ENCODE measurements around the gene EEF1A2.

Gene EEF1A2

DNA sequence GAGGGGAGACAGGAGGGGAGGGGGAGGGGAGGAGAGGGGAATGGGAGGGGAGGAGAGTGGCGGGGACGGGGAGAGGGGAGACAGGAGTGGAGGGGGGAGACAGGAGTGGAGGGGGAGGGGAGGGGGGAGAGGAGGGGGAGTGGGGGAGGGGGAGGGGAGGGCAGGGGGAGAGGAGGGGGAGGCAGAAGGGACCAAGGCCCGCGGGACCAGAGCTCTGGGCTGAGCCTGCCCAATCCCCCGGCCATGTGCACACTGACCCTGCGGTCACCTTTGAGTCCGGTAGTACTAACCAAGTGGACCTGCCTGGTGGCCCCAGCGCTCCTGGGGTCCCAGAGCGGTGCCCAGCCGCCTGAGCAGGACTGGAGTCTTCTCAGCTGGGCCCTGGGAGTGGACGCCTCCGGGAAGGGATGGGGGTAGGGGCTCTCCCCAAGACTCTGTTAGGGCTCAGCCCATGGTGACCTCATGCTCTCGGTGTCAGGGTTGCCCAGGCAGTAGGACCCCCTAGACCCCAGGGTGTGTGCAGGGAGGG lies 26.0 kb downstream of the EEF1A2 start:
- TF ChIP-seq POU2F2 (IDR thresholded peaks at IDR 0.05; ENCODE audit: low read depth, low read length) (no peak), POLR2AphosphoS5 (IDR thresholded peaks at IDR 0.05; ENCODE audit: low read depth, low read length) (no peak), SPI1 (IDR thresholded peaks at IDR 0.05; ENCODE audit: low read depth, low read length) (no peak), POLR2A (IDR thresholded peaks at IDR 0.05; ENCODE audit: low read depth, low read length) (no peak), PAX5 (IDR thresholded peaks at IDR 0.05; ENCODE audit: insufficient read depth, low read length, severe bottlenecking) (no peak), TAF1 (IDR thresholded peaks at IDR 0.05; ENCODE audit: low read depth, low read length) (no peak)
- FAIRE-seq = no peak
- no peak for DNase-seq (ENCODE audit: insufficient read length, low spot score)

DNA sequence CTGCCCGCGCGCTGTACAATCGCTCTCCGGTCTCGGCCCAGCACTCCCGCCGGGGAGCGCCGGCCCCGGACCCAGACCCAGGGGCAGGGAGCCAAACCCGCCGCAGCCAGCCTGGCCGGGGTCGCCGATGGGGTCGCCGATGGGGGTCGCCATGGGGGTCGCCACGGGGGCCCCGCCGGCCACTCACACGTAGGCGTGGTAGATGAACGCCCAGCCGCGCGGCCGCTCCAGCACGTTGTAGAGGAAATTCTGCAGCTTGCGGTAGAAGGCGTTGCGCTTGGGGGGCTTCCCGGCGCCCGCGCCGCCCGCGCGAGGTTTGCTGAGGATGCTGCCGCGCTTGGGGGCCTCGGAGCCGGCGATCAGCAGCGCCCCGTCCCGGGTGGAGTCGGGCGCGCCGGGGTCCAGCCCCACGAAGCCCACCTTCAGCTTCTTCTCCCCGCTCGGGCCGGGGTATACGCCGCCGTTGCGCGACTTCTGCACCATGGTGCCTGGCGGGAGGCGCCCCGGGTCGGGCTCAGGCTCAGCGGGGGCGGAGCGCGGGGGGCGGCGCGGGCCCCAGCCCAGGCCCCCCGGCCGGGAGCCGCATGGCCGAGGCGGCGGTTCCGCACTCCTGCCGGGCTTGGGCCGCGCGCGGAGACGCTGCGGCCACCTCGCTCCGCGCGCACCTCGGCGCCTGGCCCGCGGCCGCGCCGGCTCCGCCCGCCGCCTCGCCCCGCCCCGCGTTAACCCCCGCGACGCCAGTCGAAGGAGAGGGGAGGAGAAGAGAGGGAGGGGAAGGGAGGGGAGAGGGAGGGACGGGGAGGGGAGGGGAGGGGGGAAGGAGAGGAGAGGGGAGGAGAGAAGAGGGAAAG lies 26.7 kb downstream of the EEF1A2 start, which contains the start of gene KCNQ2:
TSS of gene KCNQ2 (minus strand) at position 675 of the 851 bp plus-strand sequence. CDS start at position 483, 192 bp downstream.
- TF ChIP-seq POU2F2 (IDR thresholded peaks at IDR 0.05; ENCODE audit: low read depth, low read length) = no peak
- TF ChIP-seq PAX5 (IDR thresholded peaks at IDR 0.05; ENCODE audit: insufficient read depth, low read length, severe bottlenecking) = no peak
- TF ChIP-seq SPI1 (IDR thresholded peaks at IDR 0.05; ENCODE audit: low read depth, low read length) = no peak
- TF ChIP-seq TAF1 (IDR thresholded peaks at IDR 0.05; ENCODE audit: low read depth, low read length) = no peak
- TF ChIP-seq POLR2A (IDR thresholded peaks at IDR 0.05; ENCODE audit: low read depth, low read length) = no peak
- no peak for TF ChIP-seq POLR2AphosphoS5 (IDR thresholded peaks at IDR 0.05; ENCODE audit: low read depth, low read length)
- FAIRE-seq (no peak), DNase-seq (ENCODE audit: insufficient read length, low spot score) (no peak)

DNA sequence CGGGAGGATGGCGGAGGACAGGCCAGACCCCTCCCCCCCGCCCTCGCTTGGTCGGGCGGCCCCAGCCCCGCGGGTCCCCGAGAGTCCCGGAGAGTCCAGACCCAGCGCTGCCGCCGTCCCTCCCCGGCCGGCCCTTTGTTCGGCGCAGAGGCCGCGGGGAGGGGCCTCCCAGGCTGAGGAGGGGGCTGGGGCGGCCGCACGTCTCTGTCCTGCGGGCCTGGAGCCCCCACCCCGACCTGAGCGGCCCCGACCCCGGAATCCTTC lies 27.2 kb downstream of the EEF1A2 start:
- no peak for FAIRE-seq
- TF ChIP-seq POLR2AphosphoS5 (IDR thresholded peaks at IDR 0.05; ENCODE audit: low read depth, low read length) (no peak), SPI1 (IDR thresholded peaks at IDR 0.05; ENCODE audit: low read depth, low read length) (no peak), PAX5 (IDR thresholded peaks at IDR 0.05; ENCODE audit: insufficient read depth, low read length, severe bottlenecking) (no peak), TAF1 (IDR thresholded peaks at IDR 0.05; ENCODE audit: low read depth, low read length) (no peak), POU2F2 (IDR thresholded peaks at IDR 0.05; ENCODE audit: low read depth, low read length) (no peak), POLR2A (IDR thresholded peaks at IDR 0.05; ENCODE audit: low read depth, low read length) (no peak)
- DNase-seq (ENCODE audit: insufficient read length, low spot score) = no peak

DNA sequence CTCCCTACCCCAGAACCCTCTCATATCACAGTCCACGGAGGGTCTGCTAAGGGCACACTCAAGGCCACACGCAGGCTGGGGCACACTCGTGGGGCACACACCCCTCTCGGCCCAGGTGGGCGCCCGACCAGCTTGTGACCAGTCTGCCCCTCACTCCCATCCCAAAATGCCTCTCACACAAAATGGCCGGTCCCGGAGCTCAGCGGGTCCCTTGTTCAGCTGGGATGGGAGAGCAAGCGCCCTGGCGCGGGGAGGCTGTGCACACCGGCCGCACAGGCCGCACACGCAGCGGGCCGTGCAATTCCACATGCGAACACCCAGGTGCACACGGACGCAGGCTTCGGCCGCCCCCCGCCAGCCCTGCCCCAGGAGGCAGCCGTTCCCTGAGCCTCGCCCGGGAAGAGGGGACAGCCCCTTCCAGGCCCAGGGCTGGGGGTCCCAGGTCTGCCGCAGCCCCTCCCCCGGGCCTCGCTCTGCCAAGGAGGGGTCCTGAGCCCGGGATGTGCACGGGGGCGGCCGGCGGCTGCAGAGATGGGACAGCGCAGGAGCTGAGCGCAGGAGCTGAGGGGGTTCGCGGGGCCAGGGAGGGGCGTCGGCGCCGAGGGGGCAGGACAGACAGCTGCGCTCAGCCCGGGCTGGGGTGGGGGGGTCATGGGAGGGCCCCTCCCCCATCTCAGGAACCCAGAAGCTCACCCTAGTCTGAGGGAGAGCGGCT lies 27.7 kb downstream of the EEF1A2 start:
- FAIRE-seq (no peak), DNase-seq (ENCODE audit: insufficient read length, low spot score) (no peak)
- TF ChIP-seq POLR2A (IDR thresholded peaks at IDR 0.05; ENCODE audit: low read depth, low read length) (no peak), POLR2AphosphoS5 (IDR thresholded peaks at IDR 0.05; ENCODE audit: low read depth, low read length) (no peak), SPI1 (IDR thresholded peaks at IDR 0.05; ENCODE audit: low read depth, low read length) (no peak)

GRCh38 chr20:63470410-63470809 lies 28.5 kb downstream of the EEF1A2 start:
- DNase-seq (ENCODE audit: insufficient read length, low spot score) = no peak
- no peak for FAIRE-seq
- no peak for TF ChIP-seq POLR2A (IDR thresholded peaks at IDR 0.05; ENCODE audit: low read depth, low read length)
- TF ChIP-seq PAX5 (IDR thresholded peaks at IDR 0.05; ENCODE audit: insufficient read depth, low read length, severe bottlenecking) = no peak
- no peak for TF ChIP-seq TAF1 (IDR thresholded peaks at IDR 0.05; ENCODE audit: low read depth, low read length)

- FAIRE-seq (no peak), DNase-seq (ENCODE audit: insufficient read length, low spot score) (no peak)
- no peak for TF ChIP-seq POLR2A (IDR thresholded peaks at IDR 0.05; ENCODE audit: low read depth, low read length)
- no peak for TF ChIP-seq TAF1 (IDR thresholded peaks at IDR 0.05; ENCODE audit: low read depth, low read length)
- TF ChIP-seq POU2F2 (IDR thresholded peaks at IDR 0.05; ENCODE audit: low read depth, low read length) = no peak
- no peak for TF ChIP-seq SPI1 (IDR thresholded peaks at IDR 0.05; ENCODE audit: low read depth, low read length)
Observed at GRCh38 chr20:63469713-63470101, 29.2 kb downstream of the EEF1A2 start.

DNA sequence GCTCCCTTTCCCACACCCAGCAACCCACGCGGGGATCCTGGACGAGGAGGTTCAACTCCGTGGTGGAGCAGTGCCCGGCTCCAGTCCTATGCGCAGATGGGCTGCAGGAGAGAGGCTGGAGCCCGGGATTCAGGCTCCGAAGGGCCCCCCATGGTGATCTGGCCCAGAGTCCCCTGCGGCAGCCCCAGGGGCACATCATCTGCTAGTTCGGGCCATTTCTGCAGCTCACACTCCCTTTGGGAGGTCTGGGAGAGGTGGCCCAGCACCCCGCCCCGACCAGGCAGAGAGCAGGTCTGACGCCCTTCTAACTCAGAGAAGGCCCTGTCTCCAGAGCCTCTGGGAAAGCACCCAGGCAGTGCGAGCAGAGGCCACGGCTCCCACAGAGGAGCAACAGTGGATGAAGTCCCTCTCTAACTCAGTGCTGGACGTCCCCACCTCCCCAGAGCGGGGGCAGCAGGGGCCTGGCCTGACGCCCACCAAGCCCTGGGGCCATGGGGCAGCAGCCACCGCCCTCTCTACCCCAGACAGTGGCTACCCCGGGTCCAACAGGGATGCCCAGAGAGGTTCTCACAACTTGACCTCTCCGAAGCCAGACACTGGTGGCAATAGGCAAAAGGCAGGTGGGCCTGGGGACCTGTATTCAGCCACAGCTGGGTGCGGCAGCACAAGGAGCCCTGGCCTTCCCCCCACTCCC lies 29.7 kb downstream of the EEF1A2 start:
- TF ChIP-seq TAF1 (IDR thresholded peaks at IDR 0.05; ENCODE audit: low read depth, low read length) (no peak), POLR2AphosphoS5 (IDR thresholded peaks at IDR 0.05; ENCODE audit: low read depth, low read length) (no peak), POU2F2 (IDR thresholded peaks at IDR 0.05; ENCODE audit: low read depth, low read length) (no peak), PAX5 (IDR thresholded peaks at IDR 0.05; ENCODE audit: insufficient read depth, low read length, severe bottlenecking) (no peak), POLR2A (IDR thresholded peaks at IDR 0.05; ENCODE audit: low read depth, low read length) (no peak), SPI1 (IDR thresholded peaks at IDR 0.05; ENCODE audit: low read depth, low read length) (no peak)
- DNase-seq (ENCODE audit: insufficient read length, low spot score) (no peak), FAIRE-seq (no peak)

DNA sequence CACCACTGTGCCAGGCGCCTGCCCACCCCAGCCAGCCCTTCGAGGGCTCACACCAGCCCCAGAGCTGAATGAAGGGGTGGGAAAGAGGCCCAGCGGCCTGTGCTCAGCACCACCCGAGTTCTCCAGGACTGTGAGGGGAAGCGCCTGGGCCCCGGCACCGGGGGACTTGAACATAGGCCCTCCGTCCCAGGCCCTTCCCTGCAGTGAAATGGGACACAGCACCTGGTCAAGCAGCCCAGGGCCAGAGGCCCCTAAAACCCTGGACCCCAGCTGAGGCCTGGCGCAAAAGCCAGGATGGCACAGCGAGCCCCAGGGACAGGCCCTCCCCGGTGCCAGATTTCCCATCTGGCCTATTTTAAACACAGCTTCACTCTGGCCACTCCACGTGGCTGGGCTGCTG lies 30.5 kb downstream of the EEF1A2 start:
- TF ChIP-seq POLR2A (IDR thresholded peaks at IDR 0.05; ENCODE audit: low read depth, low read length) (no peak), POU2F2 (IDR thresholded peaks at IDR 0.05; ENCODE audit: low read depth, low read length) (no peak), TAF1 (IDR thresholded peaks at IDR 0.05; ENCODE audit: low read depth, low read length) (no peak), POLR2AphosphoS5 (IDR thresholded peaks at IDR 0.05; ENCODE audit: low read depth, low read length) (no peak), PAX5 (IDR thresholded peaks at IDR 0.05; ENCODE audit: insufficient read depth, low read length, severe bottlenecking) (no peak), SPI1 (IDR thresholded peaks at IDR 0.05; ENCODE audit: low read depth, low read length) (no peak)
- DNase-seq (ENCODE audit: insufficient read length, low spot score) = no peak
- no peak for FAIRE-seq

- FAIRE-seq (no peak), DNase-seq (ENCODE audit: insufficient read length, low spot score) (no peak)
- TF ChIP-seq TAF1 (IDR thresholded peaks at IDR 0.05; ENCODE audit: low read depth, low read length) (no peak), POLR2A (IDR thresholded peaks at IDR 0.05; ENCODE audit: low read depth, low read length) (no peak), SPI1 (IDR thresholded peaks at IDR 0.05; ENCODE audit: low read depth, low read length) (no peak), POU2F2 (IDR thresholded peaks at IDR 0.05; ENCODE audit: low read depth, low read length) (no peak), POLR2AphosphoS5 (IDR thresholded peaks at IDR 0.05; ENCODE audit: low read depth, low read length) (no peak), PAX5 (IDR thresholded peaks at IDR 0.05; ENCODE audit: insufficient read depth, low read length, severe bottlenecking) (no peak)
Observed at GRCh38 chr20:63467294-63468083, 31.4 kb downstream of the EEF1A2 start.

Data from GM12891 (cell line).